Activated CD8-positive, alpha-beta memory T cell treated with anti-CD3 and anti-CD28 coated beads, Interleukin-2, amount 10 ng/mL, durations not matched to agents 7 days and 5 days (primary cell): ENCODE results near the gene CPT1C. TPM values are rescaled to one million over a fixed set of nuclear protein-coding genes. Genes with fewer than 3 reads are reported as not detected.
A peak's percentile ranks its signal among the peaks of the same experiment; 100 is the strongest.

ENCODE experiments used
- ATAC-seq: fragments of 150-1000 bp; cut with Tn5 transposase; one replicate; pipeline ENCODE4 v1.10.0; 2021; ENCODE audit warnings: moderate library complexity
- CTCF ChIA-PET: fragments of 350-600 bp; sonication (Branson Sonifier 250); formaldehyde crosslinking; loops from one replicate; lab custom pipeline; 2021; ENCODE audit warnings: antibody characterized with exemption; lab: Charles Lee
- DNase-seq: peaks from one replicate; pipeline ENCODE4 v3.0.0-alpha.2; 2020
- H3K27ac Mint-ChIP-seq: one replicate; pipeline ENCODE4 v1.8.0; 2021; ENCODE audit warnings: mild to moderate bottlenecking, mixed read lengths
- H3K27me3 Mint-ChIP-seq: one replicate; pipeline ENCODE4 v1.8.0; 2021; ENCODE audit warnings: mixed read lengths
- H3K36me3 Mint-ChIP-seq: one replicate; pipeline ENCODE4 v1.8.0; 2021; ENCODE audit warnings: mild to moderate bottlenecking, mixed read lengths
- H3K4me1 Mint-ChIP-seq: one replicate; pipeline ENCODE4 v1.8.0; 2021; ENCODE audit warnings: mixed read lengths
- H3K4me3 Mint-ChIP-seq: one replicate; pipeline ENCODE4 v1.8.0; 2021; ENCODE audit warnings: mild to moderate bottlenecking, moderate library complexity, mixed read lengths
- H3K9me3 Mint-ChIP-seq: one replicate; pipeline ENCODE4 v1.8.0; 2022; ENCODE audit warnings: low read depth, mixed read lengths
- microRNA-seq: library from miRNA; unstranded; fragments of <30 nt; microRNA quantifications from one replicate; pipeline ENCODE4 v1.2.0, GENCODE V29; 2022
- total RNA-seq, 2 experiments: library from RNA; stranded (reverse); gene quantifications; one replicate each; pipeline ENCODE4 v1.2.3, GENCODE V29; 2021

The CPT1C gene
- total RNA-seq, 2 experiments from 2014 or later = 1.6 TPM

GRCh38 chr19:49744946-49745381 is 54.0 kb downstream of the CPT1C start:
- H3K27ac Mint-ChIP-seq = no peak overlapping the region
- CTCF ChIA-PET = no interaction called here

GRCh38 chr19:49746206-49746958 is 55.5 kb downstream of the CPT1C start:
- Mint-ChIP-seq H3K36me3 (no peaks in the 10 kb centered on the region), H3K9me3 (no peaks in the 10 kb centered on the region), H3K4me1 (no peaks in the 10 kb centered on the region), H3K4me3 (no peak overlapping the region), H3K27me3 (no peaks in the 10 kb centered on the region), H3K27ac (no peak overlapping the region)
- DNase-seq = peak; percentile 57
- ATAC-seq = peak; percentile 60
- CTCF ChIA-PET = interaction anchor here (1.2 to 1.4 kb wide), 3 partner anchors 10 to 29 kb away, joined by 3 read pairs; no protein-coding TSS in a partner anchor

More at GRCh38 chr19:49744946-49745381, 54.0 kb downstream of the CPT1C start:
- no peak for ATAC-seq
- no peak overlapping the region for H3K4me3 Mint-ChIP-seq
- peaks cover 2% of the 10 kb centered on the region for H3K4me1 Mint-ChIP-seq
- no peak for DNase-seq
- H3K36me3 Mint-ChIP-seq = no peaks in the 10 kb centered on the region
- no peaks in the 10 kb centered on the region for H3K27me3 Mint-ChIP-seq
- no peaks in the 10 kb centered on the region for H3K9me3 Mint-ChIP-seq

GRCh38 chr19:49749055-49749716 is 58.3 kb downstream of the CPT1C start:
- DNase-seq = no peak
- H3K27ac Mint-ChIP-seq = no peak overlapping the region

GRCh38 chr19:49749771-49750170 is 58.9 kb downstream of the CPT1C start:
- CTCF ChIA-PET = no interaction called here
- no peak overlapping the region for H3K27ac Mint-ChIP-seq
- no peaks in the 10 kb centered on the region for H3K36me3 Mint-ChIP-seq
- DNase-seq = no peak
- no peak overlapping the region for H3K4me3 Mint-ChIP-seq
- H3K9me3 Mint-ChIP-seq = peaks cover 2% of the 10 kb centered on the region
- ATAC-seq = no peak
- H3K4me1 Mint-ChIP-seq = no peaks in the 10 kb centered on the region
- H3K27me3 Mint-ChIP-seq = no peaks in the 10 kb centered on the region

More at GRCh38 chr19:49749055-49749716, 58.3 kb downstream of the CPT1C start:
- Mint-ChIP-seq H3K9me3 (peaks cover 2% of the 10 kb centered on the region), H3K36me3 (no peaks in the 10 kb centered on the region), H3K27me3 (no peaks in the 10 kb centered on the region), H3K4me1 (no peaks in the 10 kb centered on the region), H3K4me3 (no peak overlapping the region)
- no peak for ATAC-seq
- CTCF ChIA-PET = interaction anchor here (0.7 kb wide), 1 partner anchor 862 kb away, joined by 3 read pairs; no protein-coding TSS in a partner anchor

- Mint-ChIP-seq H3K4me1 (no peaks in the 10 kb centered on the region), H3K27me3 (peaks cover 3% of the 10 kb centered on the region), H3K9me3 (peaks cover 2% of the 10 kb centered on the region), H3K36me3 (no peaks in the 10 kb centered on the region), H3K4me3 (no peak overlapping the region), H3K27ac (no peak overlapping the region)
- DNase-seq = no peak
- ATAC-seq = no peak
- CTCF ChIA-PET = interaction anchor here (0.7 kb wide), 1 partner anchor 117 kb away, joined by 3 read pairs; no protein-coding TSS in a partner anchor
These were observed 61.8 kb downstream of the CPT1C start for GRCh38 chr19:49752701-49753100.

- Mint-ChIP-seq H3K36me3 (no peaks in the 10 kb centered on the region), H3K4me1 (no peaks in the 10 kb centered on the region), H3K27ac (no peak overlapping the region), H3K9me3 (peaks cover 2% of the 10 kb centered on the region), H3K27me3 (peaks cover 3% of the 10 kb centered on the region), H3K4me3 (no peak overlapping the region)
- ATAC-seq = no peak
- CTCF ChIA-PET = interaction anchor here (1.2 to 1.3 kb wide), 2 partner anchors 10 to 11 kb away, joined by 3 read pairs; partner anchors contain the start of gene AP2A1
- no peak for DNase-seq
These were observed 65.0 kb downstream of the CPT1C start for GRCh38 chr19:49755956-49756355.

GRCh38 chr19:49758292-49758691 is 67.4 kb downstream of the CPT1C start:
- H3K4me1 Mint-ChIP-seq = no peaks in the 10 kb centered on the region
- ATAC-seq (no peak), DNase-seq (no peak)
- no peaks in the 10 kb centered on the region for H3K9me3 Mint-ChIP-seq
- H3K4me3 Mint-ChIP-seq = no peak overlapping the region
- H3K27me3 Mint-ChIP-seq = peaks cover 3% of the 10 kb centered on the region
- CTCF ChIA-PET = no interaction called here
- H3K36me3 Mint-ChIP-seq = no peaks in the 10 kb centered on the region
- H3K27ac Mint-ChIP-seq = no peak overlapping the region

GRCh38 chr19:49761249-49761624 is 70.3 kb downstream of the CPT1C start:
- CTCF ChIA-PET = interaction anchor here (0.6 kb wide), 1 partner anchor 9 kb away, joined by 4 read pairs; no protein-coding TSS in a partner anchor
- DNase-seq = no peak
- Mint-ChIP-seq H3K36me3 (no peaks in the 10 kb centered on the region), H3K27ac (peak overlapping the region; percentile 57), H3K9me3 (no peaks in the 10 kb centered on the region), H3K4me3 (peak overlapping the region; percentile 28), H3K4me1 (peaks cover 9% of the 10 kb centered on the region), H3K27me3 (peaks cover 3% of the 10 kb centered on the region)
- no peak for ATAC-seq

- Mint-ChIP-seq H3K4me1 (peaks cover 11% of the 10 kb centered on the region), H3K9me3 (no peaks in the 10 kb centered on the region), H3K27me3 (peaks cover 3% of the 10 kb centered on the region), H3K27ac (peak overlapping the region; percentile 57), H3K4me3 (peak overlapping the region; percentile 28), H3K36me3 (no peaks in the 10 kb centered on the region)
- DNase-seq (no peak), ATAC-seq (no peak)
- CTCF ChIA-PET = interaction anchor here (0.6 kb wide), 1 partner anchor 10 kb away, joined by 4 read pairs; no protein-coding TSS in a partner anchor
These were observed 70.9 kb downstream of the CPT1C start for GRCh38 chr19:49761625-49762311.

GRCh38 chr19:49763230-49763629 is 72.3 kb downstream of the CPT1C start, which contains the start of gene TSKS:
TSKS (minus strand) TSS chr19:49763306; CDS start chr19:49763247, 59 bp downstream.
- DNase-seq (no peak), ATAC-seq (no peak)
- no peaks in the 10 kb centered on the region for H3K36me3 Mint-ChIP-seq
- no peak within 1 kb of the TSS for H3K4me3 Mint-ChIP-seq
- peaks cover 21% of the 10 kb centered on the region for H3K4me1 Mint-ChIP-seq
- H3K27ac Mint-ChIP-seq = peak within 1 kb of the TSS; percentile 57
- no peaks in the 10 kb centered on the region for H3K9me3 Mint-ChIP-seq
- CTCF ChIA-PET = no interaction called here
- H3K27me3 Mint-ChIP-seq = no peaks in the 10 kb centered on the region

Small RNA genes within 50 kb of the gene (microRNA-seq; reads per million reads assigned to microRNA genes)
- gene MIR5088 = not detected

Other genes with a start within 250 kb of the CPT1C start
- under 1 TPM; 0.19 to 0.55 TPM for gene SLC17A7, start 249.6 kb upstream of the CPT1C start, total RNA-seq
- 100 to 1,000 TPM; 148 to 158 TPM for gene PIH1D1, start 239.3 kb upstream of the CPT1C start, total RNA-seq
- gene ALDH16A1, start 237.9 kb upstream of the CPT1C start, total RNA-seq = 10 to 100 TPM; 37.2 to 45.2 TPM
- gene FLT3LG, start 216.9 kb upstream of the CPT1C start, total RNA-seq = 100 to 1,000 TPM; 112 to 151 TPM
- gene RPL13A, start 203.5 kb upstream of the CPT1C start, total RNA-seq = 1,000 to 10,000 TPM; 2,143 to 2,523 TPM
- gene RPS11, start 194.7 kb upstream of the CPT1C start, total RNA-seq = 1,000 to 10,000 TPM; 1,876 to 2,018 TPM
- gene FCGRT, start 178.5 kb upstream of the CPT1C start, total RNA-seq = 1 to 10 TPM; 2.1 to 7.9 TPM
- under 1 TPM; 0.19 to 0.53 TPM for gene RCN3, start 163.1 kb upstream of the CPT1C start, total RNA-seq
- 10 to 100 TPM; 77.3 to 96.1 TPM for gene NOSIP, start 110.6 kb upstream of the CPT1C start, total RNA-seq
- 1 to 10 TPM in 1 of 2 experiments, under 1 TPM in 1; 0.49 to 2.4 TPM for gene PRRG2, start 109.8 kb upstream of the CPT1C start, total RNA-seq
- 10 to 100 TPM; 34.8 to 46.5 TPM for gene PRR12, start 99.9 kb upstream of the CPT1C start, total RNA-seq
- 1 to 10 TPM; 6.6 to 9.6 TPM for gene RRAS, start 51.0 kb upstream of the CPT1C start, total RNA-seq
- 10 to 100 TPM; 78.8 to 79.3 TPM for gene SCAF1, start 48.9 kb upstream of the CPT1C start, total RNA-seq
- gene IRF3, start 25.3 kb upstream of the CPT1C start, total RNA-seq = 100 to 1,000 TPM; 159 to 170 TPM
- 10 to 100 TPM; 90.6 to 94.5 TPM for gene BCL2L12, start 25.2 kb upstream of the CPT1C start, total RNA-seq
- 100 to 1,000 TPM; 145 to 257 TPM for gene PRMT1, start 13.8 kb upstream of the CPT1C start, total RNA-seq
- gene ADM5, start 1.5 kb upstream of the CPT1C start, total RNA-seq = 1 to 10 TPM; 2.7 to 3.5 TPM
- gene TSKS, start 72.2 kb downstream of the CPT1C start, total RNA-seq = 1 to 10 TPM in 1 of 2 experiments, under 1 TPM in 1; 0.47 to 1.3 TPM
- gene AP2A1, start 75.9 kb downstream of the CPT1C start, total RNA-seq = 100 to 1,000 TPM in 1 of 2 experiments, 10 to 100 TPM in 1; 85.3 to 102 TPM
- gene FUZ, start 122.2 kb downstream of the CPT1C start, total RNA-seq = 10 to 100 TPM; 20.1 to 23.0 TPM
- gene MED25, start 127.2 kb downstream of the CPT1C start, total RNA-seq = 10 to 100 TPM; 57.5 to 70.5 TPM
- 10 to 100 TPM; 78.2 to 79.4 TPM for gene PTOV1, start 160.0 kb downstream of the CPT1C start, total RNA-seq
- gene PNKP, start 176.5 kb downstream of the CPT1C start, total RNA-seq = 100 to 1,000 TPM; 130 to 133 TPM
- 10 to 100 TPM; 13.4 to 21.2 TPM for gene AKT1S1, start 186.2 kb downstream of the CPT1C start, total RNA-seq
- 10 to 100 TPM; 26.2 to 39.3 TPM for gene TBC1D17, start 186.6 kb downstream of the CPT1C start, total RNA-seq
- 10 to 100 TPM in 1 of 2 experiments, 1 to 10 TPM in 1; 1.7 to 12.3 TPM for gene IL4I1, start 205.8 kb downstream of the CPT1C start, total RNA-seq
- gene ATF5, start 238.1 kb downstream of the CPT1C start, total RNA-seq = 10 to 100 TPM in 1 of 2 experiments, 1 to 10 TPM in 1; 8.4 to 13.7 TPM
- gene NUP62, start 238.4 kb downstream of the CPT1C start, total RNA-seq = 100 to 1,000 TPM; 128 to 192 TPM